Stimulated activated CD8-positive, alpha-beta memory T cell treated with anti-CD3 and anti-CD28 coated beads, Interleukin-15, amount 100 ng/mL, for 48 hours (primary cell): ENCODE results near the gene ARMC9.
"Not testable (repeated sequence)": the region's sequence is repeated elsewhere in the genome, so short reads cannot be mapped to it uniquely, and the experiment has no call there.

Source experiments
- DNase-seq, 2 donors: peaks; one replicate each; pipeline ENCODE4 v3.0.0-alpha.2; 2020; ENCODE audit warnings: low read depth in 2 of 2

The ARMC9 gene

DNA sequence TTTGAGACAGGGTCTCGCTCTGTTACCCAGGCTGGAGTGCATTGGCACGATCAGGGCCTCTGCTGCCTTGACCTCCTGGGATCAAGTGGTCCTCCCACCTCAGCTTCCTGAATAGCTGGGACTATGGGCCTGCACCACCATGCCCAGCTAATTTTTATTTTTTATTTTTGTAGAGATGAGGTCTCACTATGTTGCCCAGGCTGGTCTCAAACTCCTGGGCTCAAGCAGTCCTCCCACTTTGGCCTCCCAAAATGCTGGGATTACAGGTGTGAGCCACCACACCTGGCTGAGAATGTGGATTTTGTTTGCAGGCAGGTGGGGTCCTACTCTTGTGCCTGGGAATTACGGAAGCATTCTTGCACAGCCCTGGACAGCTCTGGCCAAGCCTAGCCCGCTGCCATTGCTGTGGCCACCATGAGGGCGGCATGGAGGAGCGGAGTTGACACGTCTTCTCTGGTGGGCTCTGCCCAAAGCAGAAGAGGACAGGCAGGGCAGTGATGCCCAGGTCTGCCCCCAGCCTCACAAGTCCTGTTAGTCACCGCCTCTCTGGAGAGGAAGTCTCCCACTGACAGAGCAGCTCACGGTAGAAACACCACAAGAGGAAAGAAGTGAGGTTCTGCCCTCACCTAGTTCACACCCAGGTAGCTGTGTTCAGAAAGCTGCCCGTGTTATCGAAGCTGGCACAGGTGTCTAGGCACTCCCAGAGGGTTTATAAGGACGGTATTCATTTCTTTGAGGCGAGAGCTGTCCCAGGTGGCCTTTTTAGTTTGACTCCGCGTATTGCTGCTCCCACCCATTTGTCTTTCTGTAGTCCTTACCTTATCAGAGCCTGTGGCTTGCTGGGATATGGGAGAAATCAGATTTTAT is 46.2 kb downstream of the ARMC9 start:
- no peak for DNase-seq

DNA sequence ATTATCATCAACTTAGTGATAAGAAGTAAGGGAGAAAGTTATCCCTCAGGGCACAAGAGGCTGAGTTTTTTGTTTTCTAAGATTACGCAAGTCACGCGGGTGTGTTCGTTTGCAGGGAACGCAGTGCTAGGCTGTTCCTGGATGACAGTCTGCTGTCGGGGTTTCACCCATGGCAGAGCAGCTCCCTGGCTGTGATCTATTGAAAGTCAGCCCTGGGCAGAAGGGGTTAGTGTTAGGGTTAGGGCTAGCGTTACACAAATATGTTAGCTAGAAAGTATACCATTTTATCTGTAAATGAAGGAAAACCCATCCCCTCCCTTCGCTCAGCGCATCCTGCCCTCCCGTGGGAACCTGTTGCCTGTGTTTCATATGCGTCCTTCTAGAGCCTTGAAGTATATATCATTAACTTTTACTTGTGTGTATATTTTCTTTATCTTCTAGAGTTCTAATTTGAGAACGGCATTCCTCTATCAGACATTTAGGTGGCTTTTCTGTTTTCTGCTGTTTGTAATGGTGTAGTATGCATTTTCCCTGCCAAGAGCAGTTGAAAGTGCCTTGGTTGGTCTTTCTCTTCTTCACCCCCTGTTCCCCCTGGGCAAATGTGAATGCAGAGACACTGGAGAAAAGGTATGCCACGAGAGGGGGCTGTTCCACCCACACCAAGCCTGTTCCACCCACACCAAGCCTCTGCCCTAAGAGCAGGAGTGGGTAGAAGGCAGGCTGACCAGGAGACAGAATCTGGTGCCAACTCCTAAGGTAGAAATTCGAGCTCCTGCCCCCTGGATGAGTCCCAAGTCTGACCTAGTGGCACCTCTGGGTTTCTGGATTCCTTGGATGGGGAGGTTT is 47.0 kb downstream of the ARMC9 start:
- DNase-seq: no peak

DNA sequence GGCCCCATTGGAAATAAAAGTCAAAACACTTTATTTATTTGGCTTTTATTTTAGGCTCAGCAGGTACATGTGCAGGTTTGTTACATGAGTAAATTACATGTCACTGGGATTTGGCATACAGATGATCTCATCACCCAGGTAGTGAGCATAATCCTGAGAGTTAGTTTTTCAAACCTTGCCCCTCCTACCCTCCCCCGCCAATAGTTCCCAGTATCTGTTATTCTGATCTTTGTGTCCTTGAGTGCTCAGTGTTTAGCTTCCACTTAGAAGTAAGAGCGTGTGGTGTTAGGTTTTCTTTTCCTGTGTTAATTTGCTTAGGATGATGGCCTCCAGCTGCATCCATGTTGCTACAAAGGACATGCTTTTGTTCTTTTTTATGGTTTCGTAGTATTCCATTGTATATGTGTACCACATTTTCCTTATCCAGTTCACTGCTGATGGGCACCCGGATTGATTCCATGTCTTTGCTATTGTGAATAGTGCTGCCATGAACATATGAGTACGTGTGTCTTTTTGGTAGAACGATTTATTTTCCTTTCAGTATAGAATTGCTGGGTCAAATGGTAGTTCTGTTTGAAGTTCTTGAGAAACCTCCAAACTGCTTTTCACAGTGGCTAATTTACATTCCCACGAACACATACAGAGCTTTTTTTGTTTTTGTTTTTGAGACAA is 47.9 kb downstream of the ARMC9 start:
- DNase-seq: no peak

DNA sequence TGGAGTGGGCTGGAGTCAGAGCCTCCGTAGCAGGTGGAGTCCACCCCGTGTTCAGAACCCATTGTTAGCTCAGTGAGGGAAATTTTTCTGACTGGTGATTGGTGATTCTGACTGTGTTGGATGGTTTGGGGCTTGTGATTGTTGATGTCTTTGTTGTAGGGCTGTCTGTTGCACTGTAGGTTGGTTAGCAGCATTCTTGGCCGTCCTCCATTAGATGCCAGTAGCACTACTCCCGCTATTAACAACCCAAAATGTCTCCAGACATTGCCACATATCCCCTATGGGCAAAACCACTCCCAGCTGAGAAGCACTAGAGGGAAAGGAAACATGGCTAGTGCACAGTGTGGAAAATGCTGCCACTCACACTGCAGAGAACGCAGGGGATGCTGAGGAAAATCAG is 51.7 kb downstream of the ARMC9 start:
- no peak for DNase-seq

DNA sequence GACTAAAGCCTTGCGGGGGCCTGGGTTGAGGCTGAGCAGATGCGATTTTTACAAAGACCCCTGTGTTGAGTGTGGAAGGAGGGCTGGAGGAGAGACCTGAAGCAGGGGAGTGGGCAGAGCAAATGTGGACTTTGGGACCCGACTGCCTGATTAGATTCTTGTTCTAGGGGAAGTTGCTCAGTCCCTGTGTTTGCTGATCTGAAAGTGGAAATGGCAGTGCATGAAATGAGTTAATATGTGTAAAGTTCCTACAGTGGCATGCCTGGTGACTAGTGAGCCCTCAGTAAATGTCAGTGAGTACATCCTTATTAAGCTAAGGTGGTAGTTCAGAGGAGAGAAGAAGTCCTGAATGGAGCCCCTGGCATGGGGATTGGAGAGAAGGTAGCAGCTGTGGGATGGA is 52.3 kb downstream of the ARMC9 start:
- no peak for DNase-seq

DNA sequence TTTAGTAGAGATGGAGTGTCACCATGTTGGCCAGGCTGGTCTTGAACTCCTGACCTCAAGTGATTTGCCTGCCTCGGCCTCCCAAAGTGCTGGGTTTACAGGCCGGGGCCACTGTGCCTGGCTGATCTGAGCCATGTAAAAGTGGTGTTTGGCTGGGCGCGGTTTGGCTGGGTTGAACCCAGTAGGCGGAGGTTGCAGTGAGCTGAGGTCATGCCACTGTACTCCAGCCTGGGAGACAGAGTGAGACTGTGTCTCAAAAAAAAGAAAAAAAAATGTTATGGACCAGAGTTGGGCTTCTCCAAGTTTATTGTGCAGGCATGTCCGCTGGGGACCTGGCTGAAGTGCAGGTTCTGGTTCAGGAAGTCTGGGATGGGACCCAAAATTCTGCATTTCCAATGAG is 54.9 kb downstream of the ARMC9 start:
- not testable (repeated sequence) for DNase-seq

DNA sequence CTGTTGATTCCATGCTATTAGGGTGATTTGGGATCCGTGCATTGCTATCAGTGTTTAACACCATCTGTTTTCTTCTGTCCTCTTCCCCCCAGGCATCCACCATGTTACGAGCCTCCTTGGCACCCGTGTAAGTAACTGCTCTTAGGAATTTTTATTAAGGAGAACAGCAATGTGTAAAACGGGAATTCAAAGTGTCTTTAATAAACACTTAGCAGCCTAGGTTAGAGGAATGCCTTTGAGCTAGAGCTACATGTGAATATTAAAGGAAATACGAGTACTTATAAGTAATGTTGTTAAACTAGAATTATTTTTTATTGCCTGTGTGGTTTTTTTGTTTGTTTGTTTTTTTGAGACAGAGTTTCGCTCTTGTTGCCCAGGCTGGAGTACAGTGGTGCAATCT is 58.1 kb downstream of the ARMC9 start:
- DNase-seq: no peak

DNA sequence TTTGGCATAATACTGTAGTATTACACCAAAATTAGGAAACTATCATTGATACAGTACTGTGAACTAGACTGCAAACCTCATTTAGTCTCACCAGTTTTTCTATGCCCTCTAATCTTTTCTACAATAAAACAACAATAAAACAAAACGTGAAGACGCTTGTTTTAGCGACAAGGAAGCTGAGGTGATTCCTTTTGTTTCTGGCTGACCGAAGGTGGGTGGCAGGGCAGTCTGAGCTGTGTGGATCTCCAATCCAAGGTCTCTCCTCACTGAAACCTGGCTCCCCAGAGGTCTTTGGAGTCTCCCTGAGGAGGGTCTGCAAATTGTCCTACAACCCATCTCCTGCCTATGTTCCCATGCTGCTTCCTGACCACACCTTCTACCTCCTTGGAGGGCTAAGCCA is 59.3 kb downstream of the ARMC9 start:
- DNase-seq: no peak

DNA sequence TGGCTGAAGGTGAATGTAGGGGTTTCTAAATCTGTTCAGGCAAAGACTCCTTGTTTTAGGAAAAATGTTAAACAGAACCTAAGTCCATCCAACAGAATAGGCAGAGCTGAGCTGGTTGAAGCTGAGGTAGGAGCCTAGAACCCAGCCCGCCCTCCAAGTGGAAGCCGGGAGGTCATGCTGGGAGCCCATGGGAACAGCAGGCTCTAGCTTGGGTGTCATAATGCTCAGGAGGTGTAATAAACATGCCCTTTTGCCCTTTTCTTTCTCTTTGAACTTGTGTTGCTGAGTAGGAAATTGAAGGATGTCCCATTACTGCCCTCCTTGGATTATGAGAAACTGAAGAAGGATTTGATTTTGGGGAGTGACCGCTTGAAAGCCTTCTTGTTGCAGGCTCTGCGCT is 60.3 kb downstream of the ARMC9 start:
- no peak for DNase-seq

DNA sequence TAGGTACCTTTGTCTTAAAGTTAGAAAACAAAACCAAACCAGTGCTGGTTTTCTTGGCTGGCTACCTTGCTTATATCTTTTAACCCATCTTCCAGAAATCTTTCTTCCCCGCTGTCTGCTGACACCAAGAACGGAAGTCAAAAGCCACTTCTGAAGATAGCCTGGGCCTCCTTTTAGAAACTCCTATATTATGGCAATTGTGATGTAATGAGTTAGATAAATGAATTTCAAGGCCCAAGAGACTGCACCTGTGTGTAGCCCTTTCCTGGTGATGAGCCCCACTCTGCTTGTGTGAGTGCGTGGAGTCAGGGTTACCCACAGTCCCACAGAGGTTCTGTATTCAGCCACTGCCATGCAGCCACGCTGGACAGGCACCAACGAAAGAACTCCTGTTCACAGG is 60.7 kb downstream of the ARMC9 start:
- DNase-seq: no peak

DNA sequence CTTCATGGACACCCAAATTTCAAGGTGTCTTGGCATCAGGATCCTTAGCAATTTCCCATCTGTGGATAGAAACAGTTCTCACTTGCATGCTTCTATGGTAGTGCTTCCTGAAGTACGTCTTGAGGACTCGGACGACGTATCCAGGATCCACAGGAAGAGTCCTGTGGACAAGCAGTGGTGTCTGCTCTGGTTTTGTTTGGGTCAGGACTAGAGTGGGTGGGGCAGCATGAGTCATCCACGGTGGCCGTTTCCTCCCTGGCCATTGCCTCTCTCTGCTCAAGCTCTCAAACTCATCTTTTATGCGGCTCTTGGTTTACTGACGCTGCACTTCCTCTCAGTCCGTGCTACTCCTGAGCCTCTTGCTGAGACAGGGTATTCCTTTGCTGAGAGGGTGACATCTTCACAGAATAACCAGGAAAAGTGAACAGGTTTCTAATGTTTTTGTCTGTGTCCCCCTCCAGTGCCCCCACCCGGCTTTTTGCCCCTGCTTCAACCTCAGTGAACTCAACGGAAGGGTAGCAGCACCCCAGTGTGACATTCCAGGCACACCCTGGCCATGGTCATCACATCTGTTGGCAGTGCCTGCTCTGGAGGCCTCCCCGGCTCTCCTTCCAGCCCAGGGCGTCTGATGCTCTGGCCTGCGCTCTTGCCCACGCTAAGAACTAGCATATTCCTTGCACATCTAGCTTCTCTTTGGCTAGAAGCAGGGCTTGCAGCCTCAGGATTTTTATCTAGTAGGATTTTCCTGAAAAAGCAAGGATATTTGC is 62.2 kb downstream of the ARMC9 start:
- no peak for DNase-seq

DNA sequence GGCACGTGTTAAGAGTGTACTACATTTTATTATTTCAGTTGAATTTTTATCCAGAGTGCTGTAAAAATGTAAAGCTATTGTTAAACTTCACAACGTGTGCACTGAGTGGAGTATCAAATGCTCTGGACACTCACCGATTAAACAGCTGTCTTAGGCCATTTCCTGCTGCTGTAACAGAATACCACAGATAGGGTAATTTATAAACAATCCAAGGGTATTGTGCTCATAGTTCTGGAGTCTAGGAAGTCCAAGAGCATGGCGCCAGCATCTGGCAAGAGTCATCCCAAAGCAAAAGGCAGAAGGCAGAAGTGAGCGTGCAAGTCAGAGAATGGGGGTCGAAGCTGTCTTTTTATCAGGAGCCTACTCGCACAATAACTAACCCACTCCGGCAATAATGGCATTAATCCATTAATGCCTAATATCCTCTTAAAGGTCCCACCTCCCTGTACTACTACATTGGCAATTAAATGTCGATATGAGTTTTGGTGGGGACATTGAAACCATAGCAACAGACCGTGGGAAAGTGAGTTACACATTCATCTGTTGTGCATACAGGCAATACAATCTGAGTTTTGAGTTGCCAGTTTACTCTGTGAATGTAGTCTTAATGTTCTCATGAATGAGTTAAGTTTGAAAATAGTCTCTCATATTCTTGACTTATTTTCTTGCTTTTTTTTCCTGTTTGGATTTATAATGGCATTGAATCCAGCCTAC is 64.8 kb downstream of the ARMC9 start:
- no peak for DNase-seq

DNA sequence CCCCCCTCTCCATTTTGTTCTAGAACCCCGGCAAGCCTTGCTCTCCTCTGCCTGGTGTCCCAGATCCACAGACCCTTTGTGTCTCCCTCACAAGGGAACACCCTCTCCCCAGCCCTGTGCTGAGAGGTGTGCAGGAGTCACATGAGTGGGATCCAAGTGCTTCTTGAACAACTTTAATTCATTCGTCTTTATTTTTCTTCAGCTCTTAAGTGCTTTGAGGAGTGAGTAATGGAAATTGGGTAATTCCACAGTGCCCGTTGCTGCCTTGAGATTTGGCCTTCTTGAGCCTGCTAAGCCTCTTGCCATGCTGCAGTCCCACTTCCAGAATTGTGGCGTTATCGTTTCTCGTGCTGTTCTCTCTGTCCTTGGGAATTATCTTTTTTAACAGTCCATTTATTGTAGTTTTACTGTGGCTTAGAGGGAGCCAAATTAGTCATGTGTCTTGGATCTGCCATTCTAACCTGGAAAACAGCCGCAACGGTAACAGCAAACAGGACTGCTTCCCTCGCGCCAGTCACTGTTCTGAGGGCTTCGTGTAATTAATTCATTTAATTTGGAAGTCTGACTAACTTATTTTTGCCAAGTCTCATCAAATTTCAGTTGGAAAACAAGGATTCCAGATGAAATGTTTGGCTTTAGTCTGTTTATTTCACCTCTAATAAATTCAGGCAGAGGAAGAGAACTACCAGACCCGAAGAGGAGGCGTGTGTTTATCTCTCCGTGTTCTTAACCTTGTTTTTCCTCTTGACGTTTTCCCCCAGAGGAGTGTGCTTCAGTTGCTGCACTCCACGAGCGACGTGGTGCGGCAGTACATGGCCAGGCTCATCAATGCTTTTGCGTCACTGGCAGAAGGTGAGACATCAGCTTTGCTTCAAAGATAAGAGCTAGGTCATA is 72.0 kb downstream of the ARMC9 start:
- no peak for DNase-seq

DNA sequence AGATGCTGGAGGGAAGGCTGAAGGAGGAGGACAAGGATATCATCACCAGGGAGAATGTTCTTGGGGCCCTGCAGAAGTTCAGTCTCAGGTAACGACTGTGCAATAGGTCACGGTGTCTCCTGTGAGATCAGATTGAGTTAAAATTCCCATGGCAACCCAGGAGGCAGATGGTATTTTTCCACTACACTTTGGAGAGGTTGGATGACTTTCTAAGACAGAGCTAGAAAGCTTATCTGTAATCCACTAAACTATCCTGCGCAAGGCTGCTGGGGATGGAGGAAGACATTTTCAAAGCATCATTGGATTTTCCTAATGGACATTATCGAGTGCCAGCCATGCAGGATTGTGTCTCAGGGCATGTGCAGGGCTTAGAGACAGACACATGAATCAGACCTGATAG is 74.6 kb downstream of the ARMC9 start:
- no peak for DNase-seq

DNA sequence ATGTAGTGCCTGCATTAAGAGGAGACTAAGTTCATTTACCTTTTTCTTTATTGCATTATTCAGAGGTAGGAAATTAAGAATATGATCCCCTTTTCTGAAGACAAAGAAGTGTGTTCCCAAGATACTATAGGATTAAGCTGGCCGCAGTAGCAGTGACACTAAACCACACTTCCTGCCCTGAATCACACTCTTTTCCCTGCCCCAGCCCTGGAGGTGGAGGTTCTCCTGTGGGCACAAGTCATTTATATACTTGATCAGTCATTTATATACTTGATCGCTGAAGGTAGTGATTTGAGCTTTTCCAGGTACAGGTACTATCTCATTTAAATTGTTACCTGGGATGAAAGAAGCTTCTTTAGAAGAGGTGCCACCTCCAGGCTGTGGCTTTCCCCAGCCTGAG is 78.6 kb downstream of the ARMC9 start:
- no peak for DNase-seq

DNA sequence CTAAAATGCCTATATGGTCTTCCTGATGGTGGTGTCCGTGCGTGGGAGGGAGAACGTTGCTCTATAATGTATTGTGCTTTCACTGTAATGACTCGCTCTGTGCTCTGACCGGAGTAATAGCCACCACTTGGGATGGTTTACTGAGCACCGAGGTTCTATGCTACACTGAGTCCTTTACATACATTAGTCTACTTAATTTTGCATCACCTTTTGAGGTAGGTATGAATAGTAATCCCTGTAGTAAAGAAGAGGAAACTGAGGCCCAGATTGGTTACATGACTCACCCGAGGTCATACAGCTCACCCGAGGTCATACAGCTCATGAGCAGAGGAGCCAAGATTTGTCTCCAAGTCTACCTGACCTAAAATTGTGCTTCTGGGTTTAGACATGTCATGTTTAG is 79.5 kb downstream of the ARMC9 start:
- no peak for DNase-seq

DNA sequence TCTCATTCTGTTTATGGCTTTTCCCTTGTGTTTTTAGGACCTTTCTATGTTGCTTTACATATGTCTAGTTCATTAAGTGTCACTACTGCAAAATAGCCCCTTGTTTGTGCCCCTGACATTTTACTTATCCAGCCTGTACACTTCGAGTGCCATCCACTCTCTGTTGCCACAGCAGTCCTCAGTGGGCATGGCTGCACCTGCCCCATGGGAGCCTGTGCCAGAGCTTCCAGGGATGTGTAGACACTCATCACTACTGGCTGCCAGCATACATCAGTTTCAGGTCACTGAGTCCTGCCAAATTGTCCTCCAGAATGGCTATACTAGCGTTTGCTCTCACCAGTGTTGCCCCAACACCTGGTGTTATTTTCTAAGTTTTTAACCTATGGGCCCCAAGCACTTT is 80.4 kb downstream of the ARMC9 start:
- no peak for DNase-seq

DNA sequence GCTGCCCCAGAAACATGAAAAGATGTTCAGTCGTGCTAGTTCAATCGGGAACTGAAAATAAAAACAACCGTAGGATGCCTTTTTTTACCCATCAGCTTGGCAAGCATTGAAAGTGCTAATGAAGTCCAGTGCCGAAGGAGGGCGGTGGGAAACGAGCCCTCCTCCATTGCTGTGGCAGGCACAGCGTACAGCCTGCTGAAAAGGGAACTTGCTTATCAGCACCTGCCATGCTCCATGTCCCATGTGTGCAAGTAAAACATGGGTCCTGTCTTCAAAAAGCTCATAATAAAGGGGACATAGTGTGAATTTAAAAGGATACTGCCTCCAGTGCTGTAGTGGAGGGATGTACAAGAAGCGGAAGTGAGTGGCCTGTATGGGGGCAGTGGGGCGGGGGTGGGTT is 82.4 kb downstream of the ARMC9 start:
- no peak for DNase-seq

DNA sequence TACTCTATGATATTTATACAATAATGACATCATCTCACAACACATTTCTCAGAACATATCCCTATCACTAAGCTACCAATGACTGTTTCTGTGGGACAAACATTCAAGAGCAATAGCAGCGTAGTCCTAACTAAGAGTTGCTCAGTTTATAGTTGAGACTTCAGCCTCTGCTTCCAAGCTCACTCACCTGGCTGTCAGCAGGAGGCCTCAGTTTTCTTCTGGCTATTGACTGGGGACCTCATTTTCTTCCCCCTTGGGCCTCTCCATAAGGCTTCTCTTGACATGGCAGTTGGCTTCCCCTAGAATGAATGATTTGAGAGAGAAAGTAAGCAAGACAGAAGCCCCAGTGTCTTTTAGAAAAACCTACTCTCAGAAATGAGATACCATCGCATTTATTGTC is 85.9 kb downstream of the ARMC9 start:
- DNase-seq: no peak

DNA sequence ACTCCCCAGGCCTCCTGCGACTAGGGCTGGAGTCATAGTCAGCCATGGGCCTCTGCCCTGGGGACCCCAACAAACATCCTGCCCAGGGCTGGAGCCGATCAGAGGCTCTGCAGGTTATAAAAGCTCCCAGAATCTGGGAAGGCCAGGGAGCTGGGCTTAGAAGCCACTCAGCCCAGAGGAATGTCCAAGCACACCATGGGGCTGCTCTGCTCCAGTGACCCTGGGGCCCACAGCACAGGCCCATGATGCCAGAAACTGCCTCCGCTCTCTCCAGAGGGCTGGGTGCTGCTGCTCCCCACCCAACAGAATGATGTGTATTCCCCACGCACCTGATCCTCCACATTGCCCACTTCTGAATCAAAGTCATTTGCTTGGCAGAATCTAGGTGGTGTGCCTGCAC is 88.5 kb downstream of the ARMC9 start:
- no peak for DNase-seq
